GM12878 (cell line): ENCODE data around the gene TLL2. TPM values are rescaled to one million over a fixed set of nuclear protein-coding genes. Genes with fewer than 3 reads are reported as not detected.

Experiments used
- ATAC-seq: fragments of 200-7000 bp; cut with Tn5 transposase; 3 replicates; pipeline ENCODE4 v1.9.1; 2020; ENCODE audit warnings: mild to moderate bottlenecking, moderate library complexity
- BruUV-seq: library from RNA; stranded (reverse); fragments of 400-500 nt; replicated peaks from 2 replicates; lab custom pipeline; 2021; lab: Mats Ljungman, UMichigan
- CTCF ChIA-PET: fragments of 300-600 bp; sonication (Branson Sonifier 250); formaldehyde crosslinking; extraction: SDS; loops from one replicate; lab custom pipeline; 2021; ENCODE audit warnings: inconsistent platforms; lab: Yijun Ruan, JAX
- POLR2A ChIA-PET: fragments of 350-600 bp; formaldehyde crosslinking; extraction: SDS; loops from one replicate; lab custom pipeline; 2021; ENCODE audit warnings: inconsistent platforms; lab: Charles Lee
- RAD21 ChIA-PET: fragments of 300-600 bp; sonication (Branson Sonifier 250); formaldehyde crosslinking; loops from one replicate; lab custom pipeline; 2023; ENCODE audit warnings: antibody characterized with exemption; ENCODE audit not compliant: unreplicated experiment; lab: Charles Lee
- SMC1A ChIA-PET: fragments of 300-600 bp; sonication (Branson Sonifier 250); formaldehyde crosslinking; loops from one replicate; lab custom pipeline; 2023; ENCODE audit not compliant: unreplicated experiment, uncharacterized antibody; lab: Charles Lee
- DNase-seq: peaks from one replicate; pipeline ENCODE4 v3.0.0-alpha.2; 2011; ENCODE audit warnings: low read depth, low spot score
- FAIRE-seq: peaks from 3 replicates; lab custom pipeline; 2011; peaks lifted over from hg19 to GRCh38; lab: Jason Lieb, UNC
- H2AFZ ChIP-seq: 2 replicates; pipeline ENCODE4 v1.6.0; 2011; ENCODE audit warnings: low read depth, low read length, control low read depth; ENCODE audit not compliant: control insufficient read depth
- H3K27ac ChIP-seq: 2 replicates; pipeline ENCODE4 v1.5.1; 2011; ENCODE audit warnings: control low read depth; ENCODE audit not compliant: control insufficient read depth, insufficient read depth
- H3K27me3 ChIP-seq, 2 experiments: replicated peaks in 1 of 2; 2 replicates each; pipeline versions ENCODE4 v1.6.0 to v1.6.1; 2011; ENCODE audit warnings: low read length in 1 of 2; ENCODE audit not compliant: control insufficient read depth in 2 of 2, insufficient read depth in 2 of 2
- H3K36me3 ChIP-seq, 2 experiments: 2 replicates each; pipeline ENCODE4 v1.5.1; 2011; ENCODE audit warnings: low read length in 1 of 2; ENCODE audit not compliant: control insufficient read depth in 2 of 2, insufficient read depth in 2 of 2
- H3K4me1 ChIP-seq: 2 replicates; pipeline ENCODE4 v1.6.1; 2011; ENCODE audit warnings: mild to moderate bottlenecking, low read length, moderate library complexity, mixed read lengths; ENCODE audit not compliant: control insufficient read depth, insufficient read depth
- H3K4me2 ChIP-seq: 2 replicates; pipeline ENCODE4 v1.6.0; 2011; ENCODE audit warnings: control low read depth; ENCODE audit not compliant: control insufficient read depth, insufficient read depth
- H3K4me3 ChIP-seq: fragments of 200-600 bp; sonication (generic); 2 replicates; pipeline ENCODE4 v1.5.1; 2016
- H3K79me2 ChIP-seq: 2 replicates; pipeline ENCODE4 v1.6.0; 2011; ENCODE audit warnings: low read length; ENCODE audit not compliant: control insufficient read depth, insufficient read depth
- H3K9ac ChIP-seq: 2 replicates; pipeline ENCODE4 v1.8.0; 2011; ENCODE audit warnings: low read length, control low read depth, mixed read lengths; ENCODE audit not compliant: control insufficient read depth, insufficient read depth
- H3K9me3 ChIP-seq: replicated peaks from 3 replicates; pipeline ENCODE4 v1.5.1; 2011; ENCODE audit warnings: mild to moderate bottlenecking, low read length; ENCODE audit not compliant: control insufficient read depth, insufficient read depth
- H4K20me1 ChIP-seq: 2 replicates; pipeline ENCODE4 v1.6.0; 2011; ENCODE audit not compliant: control insufficient read depth, insufficient read depth
- CBX3 ChIP-seq: fragments of 200-600 bp; sonication (generic); IDR thresholded peaks from 2 replicates; pipeline ENCODE4 v1.6.1; 2016; ENCODE audit warnings: low read depth, borderline replicate concordance
- CREB1 ChIP-seq: IDR thresholded peaks from 2 replicates; pipeline ENCODE4 v1.6.1; 2012; ENCODE audit warnings: low read depth, mild to moderate bottlenecking, inconsistent platforms
- E2F4 ChIP-seq: IDR thresholded peaks from 2 replicates; pipeline ENCODE4 v1.6.1; 2012; ENCODE audit warnings: low read depth, low read length, improper control_type of control experiment
- E2F8 ChIP-seq: fragments of 450-650 bp; IDR thresholded peaks from 2 replicates; pipeline ENCODE4 v1.6.1; 2018; ENCODE audit warnings: mild to moderate bottlenecking, low read depth, moderate library complexity; ENCODE audit not compliant: partially characterized antibody
- IKZF2 ChIP-seq, 2 experiments: fragments of 450-650 bp; IDR thresholded peaks; 2 replicates each; pipeline ENCODE4 v1.6.1; 2017; ENCODE audit warnings: mild to moderate bottlenecking in 2 of 2, moderate library complexity in 2 of 2
- PAX5 ChIP-seq: IDR thresholded peaks from 2 replicates; pipeline ENCODE4 v1.6.1; 2011; ENCODE audit warnings: low read depth, low read length, borderline replicate concordance
- SIX5 ChIP-seq: IDR thresholded peaks from 2 replicates; pipeline ENCODE4 v1.6.1; 2011; ENCODE audit warnings: mild to moderate bottlenecking, low read depth, low read length, moderate library complexity; ENCODE audit not compliant: severe bottlenecking
- SMARCA5 ChIP-seq: fragments of 450-650 bp; IDR thresholded peaks from 2 replicates; pipeline ENCODE4 v1.6.1; 2017; ENCODE audit warnings: mild to moderate bottlenecking
- SUPT20H ChIP-seq: IDR thresholded peaks from 2 replicates; pipeline ENCODE4 v1.6.1; 2011; ENCODE audit warnings: low read depth, mild to moderate bottlenecking, low read length, moderate library complexity, borderline replicate concordance; ENCODE audit not compliant: control insufficient read depth
- ZBED1 ChIP-seq: IDR thresholded peaks from 2 replicates; pipeline ENCODE4 v1.6.1; 2016; ENCODE audit warnings: borderline replicate concordance
- ZNF687 ChIP-seq: fragments of 450-650 bp; IDR thresholded peaks from 2 replicates; pipeline ENCODE4 v1.6.1; 2017; ENCODE audit warnings: mild to moderate bottlenecking, moderate library complexity
- ZSCAN29 ChIP-seq: fragments of 450-650 bp; IDR thresholded peaks from 2 replicates; pipeline ENCODE4 v1.6.1; 2017; ENCODE audit warnings: mild to moderate bottlenecking, moderate library complexity
- WGBS: methylation state at CpG from one replicate; pipeline ENCODE4 v1.1.6; 2016; ENCODE audit warnings: low lambda C conversion rate; ENCODE audit not compliant: insufficient replicate concordance, insufficient coverage; ENCODE audit errors: missing lambda C conversion rate; 5-methylcytosine and 5-hydroxymethylcytosine counted together
- in situ Hi-C: fragments of 300-500 bp; cut with MboI; formaldehyde crosslinking; loops from 9 replicates; pipeline ENCODE4 v1.14.3; 2018; ENCODE audit warnings: mixed read lengths
- intact Hi-C: fragments of 100-400 bp; cut with micrococcal nuclease; formaldehyde crosslinking; loops from one replicate; pipeline ENCODE4 v1.14.2; 2022; ENCODE audit not compliant: unreplicated experiment
- polyA plus RNA-seq, 11 experiments: library from polyadenylated mRNA; depleted of rRNA in 4 of 11; unstranded in 6 of 11; stranded (reverse) in 5 of 11; fragments of >200 nt; fragmentation: Nextera tagmentation in 4 of 11; fragmentation: Illumina TruSeq in 1 of 11; extraction: Ambion mirVana in 4 of 11; extraction: Trizol in 1 of 11; gene quantifications; 1 replicate in 1 of 11; 2 replicates in 10 of 11; pipeline versions ENCODE4 v1.2.1 to v1.2.3, GENCODE V29; 2011 to 2016; ENCODE audit warnings: inconsistent platforms in 2 of 11, missing spikeins in 2 of 11, low read depth in 1 of 11
- total RNA-seq, 4 experiments: library from RNA; depleted of rRNA in 3 of 4; stranded (reverse); fragments of >200 nt in 3 of 4; fragmentation: Illumina TruSeq in 1 of 4; extraction: Trizol in 1 of 4; gene quantifications; 2 replicates each; pipeline versions ENCODE4 v1.2.1 to v1.2.3, GENCODE V29; 2013 to 2021

Gene TLL2
- total and polyA plus RNA-seq, 10 of the 15 experiments (the other 5 are each of a cell fraction or from before 2014, with no cell fraction given) = 0.02 to 2.1 (median 0.52) TPM

DNA sequence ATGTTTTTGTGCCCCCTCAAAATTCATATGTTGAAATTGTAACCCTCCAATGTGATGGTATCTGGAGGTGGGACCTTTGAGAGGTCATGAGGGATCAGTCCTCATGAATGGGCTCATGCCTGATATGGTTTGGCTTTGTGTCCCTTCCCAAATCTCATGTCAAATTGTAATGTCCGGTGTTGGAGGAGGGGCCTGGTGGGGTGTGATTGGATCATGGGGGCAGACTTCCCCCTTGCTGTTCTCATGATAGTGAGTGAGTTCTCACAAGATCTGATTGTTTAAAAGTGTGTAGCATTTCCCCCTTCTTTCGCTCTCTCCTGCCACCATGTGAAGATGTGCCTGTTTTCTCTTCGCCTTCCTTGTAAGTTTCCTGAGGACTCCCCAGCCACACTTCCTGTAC, 53.4 kb downstream of the TLL2 start:
- H3K36me3 ChIP-seq = no peaks in the 10 kb centered on the region
- no peaks in the 10 kb centered on the region for H3K4me1 ChIP-seq
- ChIA-PET POLR2A (interaction anchor here (0.6 kb wide), 1 partner anchor 132 kb away, joined by 4 read pairs; no protein-coding TSS in a partner anchor), SMC1A (no interaction called here), CTCF (no interaction called here), RAD21 (no interaction called here)
- H3K27ac ChIP-seq = no peak overlapping the region
- no peak for FAIRE-seq
- DNase-seq = no peak
- H3K9me3 ChIP-seq = no peaks in the 10 kb centered on the region; the same call in 2 of the 3 replicates
- WGBS = 100% methylated on average over 3 of the region's 3 CpGs
- no peak overlapping the region for H2AFZ ChIP-seq
- no peak overlapping the region for H3K4me3 ChIP-seq
- BruUV-seq = no TSS peak
- TF ChIP-seq SIX5 (no peak), E2F4 (no peak), ZBED1 (no peak), SMARCA5 (no peak), IKZF2 (IDR thresholded peaks at IDR 0.05) (no peak), ZSCAN29 (no peak), E2F8 (no peak), CBX3 (no peak), ZNF687 (no peak), SUPT20H (no peak), PAX5 (no peak), CREB1 (no peak)
- H3K27me3 ChIP-seq = no peaks in the 10 kb centered on the region
- H3K79me2 ChIP-seq = no peaks in the 10 kb centered on the region
- ATAC-seq = no peak
- no peak overlapping the region for H3K4me2 ChIP-seq
- intact Hi-C loops = no loop called here
- H3K9ac ChIP-seq = no peak overlapping the region
- in situ Hi-C loops = no loop called here
- H4K20me1 ChIP-seq = no peaks in the 10 kb centered on the region
